Sigmoid colon (tissue), 7 donors: ENCODE data around the gene ANKRD52. TPM values are rescaled to one million over a fixed set of nuclear protein-coding genes. Genes with fewer than 3 reads are reported as not detected.

Source experiments
- DNase-seq: peaks from one replicate; pipeline ENCODE4 v3.0.0-alpha.2; 2019
- H3K27ac ChIP-seq, 4 donors: fragments of 200-600 bp; sonication (generic); one replicate each; pipeline ENCODE4 v1.5.1; 2016 to 2019; ENCODE audit warnings: mild to moderate bottlenecking in 1 of 4
- H3K27me3 ChIP-seq, 3 donors: fragments of 200-600 bp; sonication (generic); one replicate each; pipeline ENCODE4 v1.5.1; 2019; ENCODE audit warnings: mild to moderate bottlenecking in 1 of 3
- H3K36me3 ChIP-seq, 4 donors: fragments of 200-600 bp; sonication (generic); one replicate each; pipeline ENCODE4 v1.5.1; 2016 to 2019
- H3K4me1 ChIP-seq, 4 donors: fragments of 200-600 bp; sonication (generic); one replicate each; pipeline ENCODE4 v1.5.1; 2017 to 2019
- H3K4me3 ChIP-seq, 4 donors: fragments of 200-600 bp; sonication (generic); one replicate each; pipeline ENCODE4 v1.5.1; 2017 to 2019; ENCODE audit warnings: mild to moderate bottlenecking in 2 of 4, moderate library complexity in 1 of 4
- H3K9me3 ChIP-seq, 4 donors: fragments of 200-600 bp in 3 of 4; sonication (generic) in 3 of 4; one replicate each; pipeline versions ENCODE4 v1.5.1 to v1.6.1; 2013 to 2019
- EP300 ChIP-seq, 4 donors: sonication (generic); formaldehyde crosslinking; IDR thresholded peaks; one replicate each; pipeline ENCODE4 v1.6.1; 2017; ENCODE audit warnings: antibody characterized with exemption in 4 of 4
- POLR2A ChIP-seq, 2 donors: fragments of 450-650 bp; IDR thresholded peaks; one replicate each; pipeline ENCODE4 v1.6.1; 2016; ENCODE audit warnings: antibody characterized with exemption in 2 of 2, mild to moderate bottlenecking in 2 of 2, moderate library complexity in 2 of 2
- POLR2AphosphoS5 ChIP-seq, 4 donors: sonication (generic); formaldehyde crosslinking; IDR thresholded peaks; one replicate each; pipeline ENCODE4 v1.6.1; 2017; ENCODE audit warnings: antibody characterized with exemption in 4 of 4
- WGBS, 2 donors: extraction: QIAGEN DNeasy Blood & Tissue Kit; methylation state at CpG; one replicate each; pipeline ENCODE4 v1.1.7; 2013; 5-methylcytosine and 5-hydroxymethylcytosine counted together
- intact Hi-C: fragments of 100-400 bp; cut with DNase I; formaldehyde crosslinking; loops from one replicate; pipeline ENCODE4 v1.15.1; 2023
- polyA plus RNA-seq, 3 donors: library from polyadenylated mRNA; stranded (reverse); fragments of 200-250 nt; gene quantifications; one replicate each; pipeline ENCODE4 v1.2.3, GENCODE V29; 2013
- total RNA-seq, 4 donors: library from RNA; depleted of rRNA; stranded (reverse); fragments of >200 nt; gene quantifications; one replicate each; pipeline ENCODE4 v1.1.0, GENCODE V29; 2016
- TF ChIP-seq, protein P1 (sequence below), 4 experiments: fragments of 450-650 bp in 3 of 4; fragments of 200-600 bp in 1 of 4; IDR thresholded peaks; one replicate each; pipeline ENCODE4 v1.5.1; 2016 to 2019; ENCODE audit warnings: antibody characterized with exemption in 4 of 4, mild to moderate bottlenecking in 3 of 4, moderate library complexity in 2 of 4
- donor health status: healthy with polysubstance abuse.
- donor health status: Bipolar disorder and iron deficiency.
- donor health status: healthy.

Gene ANKRD52
- total and polyA plus RNA-seq, 7 donors, result 4.2 to 20.1 (median 8.6) TPM

DNA sequence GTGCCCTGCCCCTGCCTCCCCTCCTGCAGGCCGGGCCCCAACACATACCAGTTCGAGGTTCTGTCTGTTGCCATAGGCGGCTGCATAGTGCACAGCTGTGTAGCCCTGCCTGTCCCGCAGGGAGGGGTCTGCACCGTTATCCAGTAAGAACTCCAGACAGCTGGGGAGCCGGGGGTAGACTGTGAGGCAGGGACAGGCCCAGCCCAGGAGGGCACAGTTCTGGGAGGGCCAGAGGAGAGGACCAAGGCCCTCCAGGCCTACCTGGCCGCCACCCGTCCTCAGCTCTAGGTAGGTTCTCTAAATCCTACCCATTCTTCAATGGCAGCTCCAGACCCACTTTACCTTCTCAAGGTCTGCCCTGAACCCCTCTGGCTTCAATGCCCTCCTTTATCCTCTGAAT is 9.5 kb downstream of the ANKRD52 start:
- Histone ChIP-seq H3K4me3 (no peak overlapping the region), H3K27me3 (no peaks in the 10 kb centered on the region), H3K4me1 (no peaks in the 10 kb centered on the region), H3K27ac (no peak overlapping the region), H3K36me3 (peaks cover 83 to 100% (median 93%) of the 10 kb centered on the region in 4 donors), H3K9me3 (no peaks in the 10 kb centered on the region)
- WGBS, 2 donors, result 94 to 95% methylated on average over 8 of the region's 8 CpGs
- no peak for DNase-seq
- intact Hi-C loops, result no loop called here
- TF ChIP-seq POLR2AphosphoS5 (IDR thresholded peaks at IDR 0.05) (no peak), POLR2A (IDR thresholded peaks at IDR 0.05) (no peak), EP300 (IDR thresholded peaks at IDR 0.05) (no peak)
- TF ChIP-seq, protein P1, sequence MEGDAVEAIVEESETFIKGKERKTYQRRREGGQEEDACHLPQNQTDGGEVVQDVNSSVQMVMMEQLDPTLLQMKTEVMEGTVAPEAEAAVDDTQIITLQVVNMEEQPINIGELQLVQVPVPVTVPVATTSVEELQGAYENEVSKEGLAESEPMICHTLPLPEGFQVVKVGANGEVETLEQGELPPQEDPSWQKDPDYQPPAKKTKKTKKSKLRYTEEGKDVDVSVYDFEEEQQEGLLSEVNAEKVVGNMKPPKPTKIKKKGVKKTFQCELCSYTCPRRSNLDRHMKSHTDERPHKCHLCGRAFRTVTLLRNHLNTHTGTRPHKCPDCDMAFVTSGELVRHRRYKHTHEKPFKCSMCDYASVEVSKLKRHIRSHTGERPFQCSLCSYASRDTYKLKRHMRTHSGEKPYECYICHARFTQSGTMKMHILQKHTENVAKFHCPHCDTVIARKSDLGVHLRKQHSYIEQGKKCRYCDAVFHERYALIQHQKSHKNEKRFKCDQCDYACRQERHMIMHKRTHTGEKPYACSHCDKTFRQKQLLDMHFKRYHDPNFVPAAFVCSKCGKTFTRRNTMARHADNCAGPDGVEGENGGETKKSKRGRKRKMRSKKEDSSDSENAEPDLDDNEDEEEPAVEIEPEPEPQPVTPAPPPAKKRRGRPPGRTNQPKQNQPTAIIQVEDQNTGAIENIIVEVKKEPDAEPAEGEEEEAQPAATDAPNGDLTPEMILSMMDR (IDR thresholded peaks at IDR 0.05), result no peak

DNA sequence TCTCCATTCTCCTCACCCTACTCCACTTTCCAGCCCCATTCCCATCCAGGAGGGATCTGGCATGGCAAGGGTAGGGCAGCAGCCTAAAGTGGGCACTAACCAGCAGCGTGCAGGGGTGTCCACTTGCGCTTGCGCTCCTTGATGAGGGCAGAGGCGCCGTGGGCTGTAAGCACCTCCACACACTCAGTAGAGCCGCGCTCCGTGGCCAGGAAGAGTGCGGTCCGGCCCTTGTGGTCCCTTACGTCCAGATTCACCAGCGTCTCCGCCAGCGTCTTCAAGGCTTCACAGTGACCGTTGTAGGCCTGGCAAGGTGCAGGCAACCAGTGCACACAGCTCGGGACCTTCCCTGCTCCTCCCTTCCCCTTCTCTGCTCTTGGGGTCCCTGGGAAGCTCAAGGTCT is 10.3 kb downstream of the ANKRD52 start:
- H3K27me3 ChIP-seq, result no peaks in the 10 kb centered on the region
- TF ChIP-seq POLR2A (IDR thresholded peaks at IDR 0.05), result no peak
- TF ChIP-seq, protein P1 (IDR thresholded peaks at IDR 0.05), result no peak
- TF ChIP-seq EP300 (IDR thresholded peaks at IDR 0.05), result no peak
- no peak for TF ChIP-seq POLR2AphosphoS5 (IDR thresholded peaks at IDR 0.05)
- no peak overlapping the region for H3K27ac ChIP-seq
- H3K4me1 ChIP-seq, result no peaks in the 10 kb centered on the region
- H3K4me3 ChIP-seq, result no peak overlapping the region
- no peaks in the 10 kb centered on the region for H3K9me3 ChIP-seq
- 96 to 97% methylated on average over 16 of the region's 16 CpGs for WGBS, 2 donors
- DNase-seq, result no peak
- peaks cover 84 to 100% (median 93%) of the 10 kb centered on the region in 4 donors for H3K36me3 ChIP-seq
- intact Hi-C loops, result no loop called here

DNA sequence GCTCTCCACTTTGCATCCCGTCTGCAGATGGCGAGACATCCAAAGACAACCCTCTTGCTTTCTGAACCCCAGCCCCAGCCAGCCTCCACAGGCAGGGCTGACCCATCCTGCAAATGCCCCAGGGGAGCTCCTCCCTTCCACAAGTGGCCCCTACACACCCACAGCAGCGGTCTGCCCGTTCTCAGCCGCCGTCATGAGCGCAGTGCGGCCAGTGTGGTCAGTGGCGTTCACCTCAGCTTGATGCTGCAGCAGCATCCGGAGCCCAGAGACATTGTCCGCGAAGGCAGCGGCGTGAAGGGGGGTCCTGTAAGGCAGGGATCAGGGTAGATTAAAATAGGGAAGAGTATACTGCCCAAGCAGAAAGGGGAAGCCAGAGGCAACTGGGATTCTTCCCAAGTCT is 13.7 kb downstream of the ANKRD52 start:
- peaks cover 81 to 100% (median 87%) of the 10 kb centered on the region in 4 donors for H3K36me3 ChIP-seq

DNA sequence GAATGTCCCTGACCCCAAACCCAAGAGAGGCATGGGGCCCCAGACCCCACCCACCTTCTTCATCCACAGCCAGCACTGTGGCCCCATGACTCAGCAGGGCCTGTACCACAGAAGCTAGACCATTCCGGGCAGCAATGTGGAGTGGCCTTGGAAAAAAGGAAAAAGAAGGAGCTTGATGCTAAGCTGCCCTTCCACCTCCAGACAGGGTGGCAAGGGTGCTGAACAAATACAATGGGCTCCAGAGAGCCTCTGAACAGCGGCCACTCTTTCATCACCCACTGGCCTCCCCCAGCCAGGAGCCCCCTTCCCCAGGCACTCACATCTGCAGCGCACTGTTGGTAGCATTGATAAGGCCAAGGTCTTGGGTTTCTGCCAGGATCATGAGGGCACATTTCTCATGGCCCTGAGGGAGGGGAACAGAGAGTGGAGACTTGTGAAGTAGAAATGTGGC is 14.4 kb downstream of the ANKRD52 start:
- 74 to 81% methylated on average over 3 of the region's 3 CpGs for WGBS, 2 donors
- intact Hi-C loops, result no loop called here
- Histone ChIP-seq H3K4me3 (no peak overlapping the region), H3K27me3 (no peaks in the 10 kb centered on the region), H3K9me3 (no peaks in the 10 kb centered on the region), H3K4me1 (no peaks in the 10 kb centered on the region), H3K27ac (no peak overlapping the region), H3K36me3 (peaks cover 75 to 100% (median 83%) of the 10 kb centered on the region in 4 donors)
- no peak for DNase-seq
- TF ChIP-seq EP300 (IDR thresholded peaks at IDR 0.05) (no peak), POLR2AphosphoS5 (IDR thresholded peaks at IDR 0.05) (no peak), POLR2A (IDR thresholded peaks at IDR 0.05) (no peak)
- TF ChIP-seq, protein P1 (IDR thresholded peaks at IDR 0.05), result no peak

More for the DNA sequence above, 13.7 kb downstream of the ANKRD52 start:
- WGBS, 2 donors, result 93 to 94% methylated on average over 14 of the region's 14 CpGs
- H3K9me3 ChIP-seq, result no peaks in the 10 kb centered on the region
- no peaks in the 10 kb centered on the region for H3K27me3 ChIP-seq
- H3K4me3 ChIP-seq, result no peak overlapping the region
- H3K27ac ChIP-seq, result no peak overlapping the region
- no peak for TF ChIP-seq POLR2AphosphoS5 (IDR thresholded peaks at IDR 0.05)
- no peaks in the 10 kb centered on the region for H3K4me1 ChIP-seq
- intact Hi-C loops, result no loop called here
- no peak for DNase-seq

DNA sequence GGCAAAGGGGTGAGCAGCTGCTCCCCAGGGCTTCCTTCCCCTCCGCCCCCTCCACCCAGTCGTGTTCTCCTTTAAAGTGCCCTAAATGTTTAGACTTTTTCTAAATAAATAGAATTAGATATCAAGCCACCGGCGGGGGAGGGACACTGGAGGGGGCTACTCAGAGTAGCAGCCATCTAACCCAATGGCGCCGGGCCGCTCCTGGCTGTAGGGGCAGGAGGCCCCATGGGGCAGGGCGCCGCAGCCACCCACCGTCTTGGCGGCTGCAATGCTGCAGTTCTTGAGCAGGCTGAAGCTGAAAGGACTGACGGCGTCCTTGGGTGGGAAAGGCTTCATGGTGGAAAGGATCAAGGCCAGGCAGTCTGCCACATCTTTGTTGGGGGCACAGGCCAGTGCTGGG is 15.2 kb downstream of the ANKRD52 start:
- intact Hi-C loops, result no loop called here
- WGBS, 2 donors, result 89 to 90% methylated on average over 13 of the region's 13 CpGs
- TF ChIP-seq POLR2AphosphoS5 (IDR thresholded peaks at IDR 0.05) (no peak), EP300 (IDR thresholded peaks at IDR 0.05) (no peak), POLR2A (IDR thresholded peaks at IDR 0.05) (no peak)
- TF ChIP-seq, protein P1 (IDR thresholded peaks at IDR 0.05), result no peak
- DNase-seq, result no peak
- Histone ChIP-seq H3K27me3 (no peaks in the 10 kb centered on the region), H3K4me1 (no peaks in the 10 kb centered on the region), H3K36me3 (peaks cover 68 to 98% (median 76%) of the 10 kb centered on the region in 4 donors), H3K4me3 (no peak overlapping the region), H3K9me3 (no peaks in the 10 kb centered on the region), H3K27ac (no peak overlapping the region)
